ENCODE measurements around the gene NSD2. TPM values are rescaled to one million over a fixed set of nuclear protein-coding genes. Genes with fewer than 3 reads are reported as not detected.

Gene NSD2
- total RNA-seq, 2 donors from 2014 or later: 153 to 208 TPM

DNA sequence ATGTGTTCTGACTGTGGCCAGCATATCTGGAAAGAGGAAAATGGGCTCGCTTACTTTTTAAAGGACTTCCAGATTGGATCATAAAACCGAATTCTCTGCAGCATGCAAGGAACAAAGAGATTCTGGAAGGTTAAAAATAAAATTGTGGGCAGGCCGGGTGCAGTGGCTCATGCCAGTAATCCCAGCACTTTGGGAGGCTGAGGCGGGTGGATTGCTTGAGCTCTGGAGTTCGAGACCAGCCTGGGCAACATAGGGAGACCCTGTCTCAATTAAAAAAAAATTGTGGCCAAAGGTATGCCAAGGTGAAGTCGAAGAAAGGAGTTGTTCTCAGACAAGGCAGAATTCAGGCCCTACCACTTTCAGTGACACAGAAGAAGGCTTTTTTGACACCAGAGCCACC is 99.7 kb downstream of the NSD2 start:
- H3K27ac Mint-ChIP-seq: no peak overlapping the region
- H3K9me3 Mint-ChIP-seq: no peaks in the 10 kb centered on the region
- H3K27me3 Mint-ChIP-seq (ENCODE audit: insufficient read depth): no peaks in the 10 kb centered on the region
- no peak overlapping the region for H3K4me3 ChIP-seq (ENCODE audit: low read length)
- H3K4me1 ChIP-seq (ENCODE audit: control insufficient read depth, insufficient read depth, low read length): no peaks in the 10 kb centered on the region
- no peaks in the 10 kb centered on the region for H3K4me1 Mint-ChIP-seq
- H3K27me3 ChIP-seq (ENCODE audit: control insufficient read depth, insufficient read depth, low read length, poor library complexity, severe bottlenecking): no peaks in the 10 kb centered on the region
- H3K4me3 Mint-ChIP-seq: no peak overlapping the region
- no peaks in the 10 kb centered on the region for H3K9me3 ChIP-seq (ENCODE audit: control insufficient read depth, low read length)
- DNase-seq: no peak
- H3K36me3 ChIP-seq (ENCODE audit: control insufficient read depth, insufficient read depth, low read length): peaks cover 93% of the 10 kb centered on the region
- 92 to 96% methylated on average over 5 to 6 of the region's 6 CpGs for WGBS, 2 experiments (ENCODE audit: insufficient coverage in 1 of 2, insufficient read length in 1 of 2)
- peaks cover 73% of the 10 kb centered on the region for H3K36me3 Mint-ChIP-seq (ENCODE audit: low read depth)
- H3K27ac ChIP-seq (ENCODE audit: low read depth, low read length): no peak overlapping the region
- no peak overlapping the region for H3K9ac ChIP-seq (ENCODE audit: extremely low read depth, low read length, poor library complexity, severe bottlenecking)
- TF ChIP-seq, protein P1, sequence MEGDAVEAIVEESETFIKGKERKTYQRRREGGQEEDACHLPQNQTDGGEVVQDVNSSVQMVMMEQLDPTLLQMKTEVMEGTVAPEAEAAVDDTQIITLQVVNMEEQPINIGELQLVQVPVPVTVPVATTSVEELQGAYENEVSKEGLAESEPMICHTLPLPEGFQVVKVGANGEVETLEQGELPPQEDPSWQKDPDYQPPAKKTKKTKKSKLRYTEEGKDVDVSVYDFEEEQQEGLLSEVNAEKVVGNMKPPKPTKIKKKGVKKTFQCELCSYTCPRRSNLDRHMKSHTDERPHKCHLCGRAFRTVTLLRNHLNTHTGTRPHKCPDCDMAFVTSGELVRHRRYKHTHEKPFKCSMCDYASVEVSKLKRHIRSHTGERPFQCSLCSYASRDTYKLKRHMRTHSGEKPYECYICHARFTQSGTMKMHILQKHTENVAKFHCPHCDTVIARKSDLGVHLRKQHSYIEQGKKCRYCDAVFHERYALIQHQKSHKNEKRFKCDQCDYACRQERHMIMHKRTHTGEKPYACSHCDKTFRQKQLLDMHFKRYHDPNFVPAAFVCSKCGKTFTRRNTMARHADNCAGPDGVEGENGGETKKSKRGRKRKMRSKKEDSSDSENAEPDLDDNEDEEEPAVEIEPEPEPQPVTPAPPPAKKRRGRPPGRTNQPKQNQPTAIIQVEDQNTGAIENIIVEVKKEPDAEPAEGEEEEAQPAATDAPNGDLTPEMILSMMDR (conservative IDR thresholded peaks at IDR 0.05): no peak

DNA sequence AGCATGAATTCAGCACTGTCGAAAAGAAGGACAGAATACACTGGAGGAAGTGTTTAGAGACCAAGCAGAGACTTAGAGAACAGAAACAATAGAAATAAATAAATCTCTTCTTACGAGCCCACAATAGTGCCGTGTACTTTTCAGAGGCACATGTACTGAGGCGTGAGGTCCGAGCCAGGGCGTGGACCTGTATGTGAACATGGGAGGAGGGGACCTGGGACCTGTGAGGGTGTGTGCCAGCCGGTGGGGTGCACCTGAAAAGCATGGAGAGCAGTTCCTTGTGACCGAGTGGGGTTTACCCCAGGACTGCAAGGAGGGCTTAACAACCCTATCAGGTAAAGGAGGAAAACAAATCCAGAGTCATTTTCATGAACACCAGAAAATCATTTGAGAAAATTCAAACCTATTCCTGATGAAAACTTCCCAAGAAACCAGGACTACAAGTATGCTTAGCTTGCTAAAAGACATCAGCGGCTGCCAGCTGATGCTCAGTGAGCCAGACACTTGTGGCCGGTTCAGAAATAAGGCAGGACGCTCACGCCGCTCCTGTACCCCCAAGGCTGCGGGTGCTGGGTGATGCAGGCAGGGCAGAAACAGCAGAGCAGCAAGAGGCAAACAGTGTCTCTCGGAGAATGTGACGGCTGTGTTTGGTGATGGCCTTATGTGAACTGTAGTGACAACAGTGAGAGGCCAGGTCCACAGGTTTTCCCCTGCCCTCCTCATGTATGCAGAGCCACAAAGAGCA is 100.4 kb downstream of the NSD2 start:
- peaks cover 75% of the 10 kb centered on the region for H3K36me3 Mint-ChIP-seq (ENCODE audit: low read depth)
- Histone ChIP-seq H3K36me3 (ENCODE audit: control insufficient read depth, insufficient read depth, low read length) (peaks cover 96% of the 10 kb centered on the region), H3K4me1 (ENCODE audit: control insufficient read depth, insufficient read depth, low read length) (no peaks in the 10 kb centered on the region), H3K27me3 (ENCODE audit: control insufficient read depth, insufficient read depth, low read length, poor library complexity, severe bottlenecking) (no peaks in the 10 kb centered on the region), H3K4me3 (ENCODE audit: low read length) (no peak overlapping the region), H3K27ac (ENCODE audit: low read depth, low read length) (no peak overlapping the region), H3K9me3 (ENCODE audit: control insufficient read depth, low read length) (no peaks in the 10 kb centered on the region), H3K9ac (ENCODE audit: extremely low read depth, low read length, poor library complexity, severe bottlenecking) (no peak overlapping the region)
- WGBS, 2 experiments (ENCODE audit: insufficient coverage in 1 of 2, insufficient read length in 1 of 2): 93 to 96% methylated on average over 13 to 16 of the region's 16 CpGs
- no peak overlapping the region for H3K4me3 Mint-ChIP-seq
- TF ChIP-seq, protein P1 (conservative IDR thresholded peaks at IDR 0.05): no peak
- no peaks in the 10 kb centered on the region for H3K27me3 Mint-ChIP-seq (ENCODE audit: insufficient read depth)
- DNase-seq: no peak
- no peak overlapping the region for H3K27ac Mint-ChIP-seq
- H3K9me3 Mint-ChIP-seq: no peaks in the 10 kb centered on the region
- H3K4me1 Mint-ChIP-seq: no peaks in the 10 kb centered on the region

DNA sequence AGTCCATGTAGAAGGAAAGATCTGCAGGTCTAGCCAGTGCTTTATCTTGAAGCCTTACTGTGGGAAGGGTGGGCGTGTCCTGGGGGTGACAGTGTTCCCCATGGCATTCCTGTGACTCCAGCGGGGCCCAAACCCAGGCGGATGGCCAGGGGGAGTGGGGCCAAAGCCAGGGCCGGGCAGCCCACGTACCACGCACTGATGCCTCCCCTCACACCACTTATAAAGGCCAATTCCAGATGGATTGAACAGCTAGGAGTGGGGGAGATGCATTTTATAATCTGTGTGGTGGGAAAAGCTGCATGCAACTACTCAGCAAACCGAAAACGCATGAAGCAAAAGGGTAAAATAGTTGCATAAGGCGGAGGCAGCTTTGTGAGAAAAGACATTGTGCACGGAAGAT is 101.2 kb downstream of the NSD2 start:
- Mint-ChIP-seq H3K9me3 (no peaks in the 10 kb centered on the region), H3K27ac (no peak overlapping the region), H3K27me3 (ENCODE audit: insufficient read depth) (no peaks in the 10 kb centered on the region), H3K4me3 (no peak overlapping the region), H3K36me3 (ENCODE audit: low read depth) (peaks cover 76% of the 10 kb centered on the region), H3K4me1 (no peaks in the 10 kb centered on the region)
- TF ChIP-seq, protein P1 (conservative IDR thresholded peaks at IDR 0.05): no peak
- Histone ChIP-seq H3K9ac (ENCODE audit: extremely low read depth, low read length, poor library complexity, severe bottlenecking) (no peak overlapping the region), H3K27ac (ENCODE audit: low read depth, low read length) (no peak overlapping the region), H3K27me3 (ENCODE audit: control insufficient read depth, insufficient read depth, low read length, poor library complexity, severe bottlenecking) (no peaks in the 10 kb centered on the region), H3K9me3 (ENCODE audit: control insufficient read depth, low read length) (no peaks in the 10 kb centered on the region), H3K4me3 (ENCODE audit: low read length) (no peak overlapping the region), H3K4me1 (ENCODE audit: control insufficient read depth, insufficient read depth, low read length) (no peaks in the 10 kb centered on the region), H3K36me3 (ENCODE audit: control insufficient read depth, insufficient read depth, low read length) (peaks cover 98% of the 10 kb centered on the region)
- 98% methylated on average over 4 to 8 of the region's 10 CpGs for WGBS, 2 experiments (ENCODE audit: insufficient coverage in 1 of 2, insufficient read length in 1 of 2)
- no peak for DNase-seq
